GM12878 (cell line): ENCODE measurements around the gene TAX1BP3. TPM values are rescaled to one million over a fixed set of nuclear protein-coding genes. Genes with fewer than 3 reads are reported as not detected.

Experiments
- ATAC-seq: fragments of 200-7000 bp; cut with Tn5 transposase; 3 replicates; pipeline ENCODE4 v1.9.1; 2020; ENCODE audit warnings: mild to moderate bottlenecking, moderate library complexity
- BruUV-seq: library from RNA; stranded (reverse); fragments of 400-500 nt; replicated peaks from 2 replicates; lab custom pipeline; 2021; lab: Mats Ljungman, UMichigan
- CTCF ChIA-PET: fragments of 300-600 bp; sonication (Branson Sonifier 250); formaldehyde crosslinking; extraction: SDS; loops from one replicate; lab custom pipeline; 2021; ENCODE audit warnings: inconsistent platforms; lab: Yijun Ruan, JAX
- POLR2A ChIA-PET: fragments of 350-600 bp; formaldehyde crosslinking; extraction: SDS; loops from one replicate; lab custom pipeline; 2021; ENCODE audit warnings: inconsistent platforms; lab: Charles Lee
- RAD21 ChIA-PET: fragments of 300-600 bp; sonication (Branson Sonifier 250); formaldehyde crosslinking; loops from one replicate; lab custom pipeline; 2023; ENCODE audit warnings: antibody characterized with exemption; ENCODE audit not compliant: unreplicated experiment; lab: Charles Lee
- SMC1A ChIA-PET: fragments of 300-600 bp; sonication (Branson Sonifier 250); formaldehyde crosslinking; loops from one replicate; lab custom pipeline; 2023; ENCODE audit not compliant: unreplicated experiment, uncharacterized antibody; lab: Charles Lee
- DNase-seq: peaks from one replicate; pipeline ENCODE4 v3.0.0-alpha.2; 2011; ENCODE audit warnings: low read depth, low spot score
- FAIRE-seq: peaks from 3 replicates; lab custom pipeline; 2011; peaks lifted over from hg19 to GRCh38; lab: Jason Lieb, UNC
- H2AFZ ChIP-seq: 2 replicates; pipeline ENCODE4 v1.6.0; 2011; ENCODE audit warnings: low read depth, low read length, control low read depth; ENCODE audit not compliant: control insufficient read depth
- H3K27ac ChIP-seq: 2 replicates; pipeline ENCODE4 v1.5.1; 2011; ENCODE audit warnings: control low read depth; ENCODE audit not compliant: control insufficient read depth, insufficient read depth
- H3K27me3 ChIP-seq, 2 experiments: replicated peaks in 1 of 2; 2 replicates each; pipeline versions ENCODE4 v1.6.0 to v1.6.1; 2011; ENCODE audit warnings: low read length in 1 of 2; ENCODE audit not compliant: control insufficient read depth in 2 of 2, insufficient read depth in 2 of 2
- H3K36me3 ChIP-seq, 2 experiments: 2 replicates each; pipeline ENCODE4 v1.5.1; 2011; ENCODE audit warnings: low read length in 1 of 2; ENCODE audit not compliant: control insufficient read depth in 2 of 2, insufficient read depth in 2 of 2
- H3K4me1 ChIP-seq: 2 replicates; pipeline ENCODE4 v1.6.1; 2011; ENCODE audit warnings: mild to moderate bottlenecking, low read length, moderate library complexity, mixed read lengths; ENCODE audit not compliant: control insufficient read depth, insufficient read depth
- H3K4me2 ChIP-seq: 2 replicates; pipeline ENCODE4 v1.6.0; 2011; ENCODE audit warnings: control low read depth; ENCODE audit not compliant: control insufficient read depth, insufficient read depth
- H3K4me3 ChIP-seq: fragments of 200-600 bp; sonication (generic); 2 replicates; pipeline ENCODE4 v1.5.1; 2016
- H3K79me2 ChIP-seq: 2 replicates; pipeline ENCODE4 v1.6.0; 2011; ENCODE audit warnings: low read length; ENCODE audit not compliant: control insufficient read depth, insufficient read depth
- H3K9ac ChIP-seq: 2 replicates; pipeline ENCODE4 v1.8.0; 2011; ENCODE audit warnings: low read length, control low read depth, mixed read lengths; ENCODE audit not compliant: control insufficient read depth, insufficient read depth
- H3K9me3 ChIP-seq: replicated peaks from 3 replicates; pipeline ENCODE4 v1.5.1; 2011; ENCODE audit warnings: mild to moderate bottlenecking, low read length; ENCODE audit not compliant: control insufficient read depth, insufficient read depth
- H4K20me1 ChIP-seq: 2 replicates; pipeline ENCODE4 v1.6.0; 2011; ENCODE audit not compliant: control insufficient read depth, insufficient read depth
- EED ChIP-seq: sonication (generic); IDR thresholded peaks from 2 replicates; pipeline ENCODE4 v1.6.1; 2016; ENCODE audit warnings: antibody characterized with exemption, low read depth
- FOXK2 ChIP-seq: fragments of 450-650 bp; IDR thresholded peaks from 2 replicates; pipeline ENCODE4 v1.6.1; 2017; ENCODE audit warnings: mild to moderate bottlenecking, moderate library complexity
- JUND ChIP-seq: IDR thresholded peaks from 2 replicates; pipeline ENCODE4 v1.6.1; 2012; ENCODE audit warnings: low read depth, mild to moderate bottlenecking, low read length, improper control_type of control experiment, moderate library complexity
- PML ChIP-seq: IDR thresholded peaks from 2 replicates; pipeline ENCODE4 v1.6.1; 2012; ENCODE audit warnings: low read length, inconsistent platforms
- POLR2AphosphoS2 ChIP-seq: IDR thresholded peaks from 2 replicates; pipeline ENCODE4 v1.6.1; 2011; ENCODE audit warnings: low read depth, mild to moderate bottlenecking, low read length, improper control_type of control experiment, moderate library complexity
- RFX5 ChIP-seq: IDR thresholded peaks from 2 replicates; pipeline ENCODE4 v1.6.1; 2011; ENCODE audit warnings: low read depth, low read length, improper control_type of control experiment
- TARDBP ChIP-seq: IDR thresholded peaks from 2 replicates; pipeline ENCODE4 v1.6.1; 2016; ENCODE audit warnings: borderline replicate concordance
- USF1 ChIP-seq: IDR thresholded peaks from 2 replicates; pipeline ENCODE4 v1.6.1; 2011; ENCODE audit warnings: borderline replicate concordance, low read depth, mild to moderate bottlenecking, moderate library complexity, mixed read lengths, low read length; ENCODE audit not compliant: insufficient read depth; ENCODE audit errors: extremely low read length
- WGBS: methylation state at CpG from one replicate; pipeline ENCODE4 v1.1.6; 2016; ENCODE audit warnings: low lambda C conversion rate; ENCODE audit not compliant: insufficient replicate concordance, insufficient coverage; ENCODE audit errors: missing lambda C conversion rate; 5-methylcytosine and 5-hydroxymethylcytosine counted together
- in situ Hi-C: fragments of 300-500 bp; cut with MboI; formaldehyde crosslinking; loops from 9 replicates; pipeline ENCODE4 v1.14.3; 2018; ENCODE audit warnings: mixed read lengths
- intact Hi-C: fragments of 100-400 bp; cut with micrococcal nuclease; formaldehyde crosslinking; loops from one replicate; pipeline ENCODE4 v1.14.2; 2022; ENCODE audit not compliant: unreplicated experiment
- polyA plus RNA-seq, 11 experiments: library from polyadenylated mRNA; depleted of rRNA in 4 of 11; unstranded in 6 of 11; stranded (reverse) in 5 of 11; fragments of >200 nt; fragmentation: Nextera tagmentation in 4 of 11; fragmentation: Illumina TruSeq in 1 of 11; extraction: Ambion mirVana in 4 of 11; extraction: Trizol in 1 of 11; gene quantifications; 1 replicate in 1 of 11; 2 replicates in 10 of 11; pipeline versions ENCODE4 v1.2.1 to v1.2.3, GENCODE V29; 2011 to 2016; ENCODE audit warnings: inconsistent platforms in 2 of 11, missing spikeins in 2 of 11, low read depth in 1 of 11
- total RNA-seq, 4 experiments: library from RNA; depleted of rRNA in 3 of 4; stranded (reverse); fragments of >200 nt in 3 of 4; fragmentation: Illumina TruSeq in 1 of 4; extraction: Trizol in 1 of 4; gene quantifications; 2 replicates each; pipeline versions ENCODE4 v1.2.1 to v1.2.3, GENCODE V29; 2013 to 2021

The TAX1BP3 gene
- total and polyA plus RNA-seq, 10 of the 15 experiments (the other 5 are each of a cell fraction or from before 2014, with no cell fraction given), result 1.00 to 40.4 (median 15.4) TPM

- 94% methylated on average over 4 of the region's 4 CpGs for WGBS
- H3K4me3 ChIP-seq, result no peak overlapping the region
- peaks cover 15% of the 10 kb centered on the region; the same call in 2 of the 3 replicates for H3K9me3 ChIP-seq
- no peak overlapping the region for H3K4me2 ChIP-seq
- no peak overlapping the region for H3K27ac ChIP-seq
- peaks cover 11% of the 10 kb centered on the region for H3K79me2 ChIP-seq
- POLR2A ChIA-PET, result no interaction called here
- RAD21 ChIA-PET, result interaction anchor here (2.0 kb wide), 1 partner anchor 13 kb away, joined by 5 read pairs; no protein-coding TSS in a partner anchor
- no peaks in the 10 kb centered on the region for H4K20me1 ChIP-seq
- TF ChIP-seq EED (no peak), JUND (no peak), POLR2AphosphoS2 (no peak), FOXK2 (no peak), TARDBP (no peak), USF1 (no peak), PML (no peak), RFX5 (no peak)
- TF ChIP-seq, all 136 proteins: peak for 0
- H3K4me1 ChIP-seq, result peaks cover 25% of the 10 kb centered on the region
- H3K9ac ChIP-seq, result no peak overlapping the region
- no peak for DNase-seq
- ChIA-PET CTCF (no interaction called here), SMC1A (no interaction called here)
- H3K36me3 ChIP-seq, result no peaks in the 10 kb centered on the region
- no TSS peak for BruUV-seq
- in situ Hi-C loops (no loop called here), intact Hi-C loops (no loop called here)
- no peaks in the 10 kb centered on the region for H3K27me3 ChIP-seq
- H2AFZ ChIP-seq, result no peak overlapping the region
- FAIRE-seq, result no peak
- ATAC-seq, result no peak
Measured at GRCh38 chr17:3698139-3698538, 29.8 kb upstream of the TAX1BP3 start.
